ENCODE measurements around the gene AADACL3.

The AADACL3 gene

GRCh38 chr1:12709696-12710095 is 6.2 kb upstream of the AADACL3 start:
- no peak for DNase-seq (ENCODE audit: low spot score)
- peaks cover 0 to 2% of the 10 kb centered on the region in 2 donors for H3K9me3 ChIP-seq (replicated peaks in 1 of 2; ENCODE audit: control insufficient read depth in 2 of 2, insufficient read depth in 1 of 2, low read depth in 1 of 2, low read length in 2 of 2)
- H4K8ac ChIP-seq (ENCODE audit: low read depth, low read length) = no peak overlapping the region
- no peak overlapping the region for H2BK120ac ChIP-seq (ENCODE audit: low read depth, low read length)
- no peak overlapping the region for H2BK5ac ChIP-seq (ENCODE audit: low read length)
- H4K91ac ChIP-seq (ENCODE audit: low read depth, low read length, poor library complexity) = no peak overlapping the region
- H3K23ac ChIP-seq (ENCODE audit: low read depth, low read length, poor library complexity) = no peak overlapping the region
- whole genome bisulfite sequencing, 2 donors (ENCODE audit: extremely low coverage in 2 of 2, insufficient read length in 2 of 2, insufficient replicate concordance in 1 of 2) = no CpG with 5 or more reads among the region's 3 CpGs
- H3K4ac ChIP-seq (ENCODE audit: low read length) = no peak overlapping the region
- no peaks in the 10 kb centered on the region for H3K4me1 ChIP-seq (ENCODE audit: control insufficient read depth in 2 of 2, insufficient read depth in 1 of 2, low read depth in 1 of 2, low read length in 2 of 2)
- no peak overlapping the region for H3K27ac ChIP-seq (replicated peaks; ENCODE audit: low read length)
- no peak overlapping the region for H2BK12ac ChIP-seq (ENCODE audit: low read length)
- H2BK15ac ChIP-seq (ENCODE audit: low read length) = no peak overlapping the region
- H3K9ac ChIP-seq (ENCODE audit: low read depth, low read length, poor library complexity) = no peak overlapping the region
- no peak overlapping the region for H3K4me2 ChIP-seq (ENCODE audit: insufficient read depth, low read length, poor library complexity, severe bottlenecking)
- no peak overlapping the region for H3K4me3 ChIP-seq (ENCODE audit: low read length in 2 of 2)
- H3K79me1 ChIP-seq (ENCODE audit: low read depth, low read length) = no peaks in the 10 kb centered on the region
- no peaks in the 10 kb centered on the region for H3K36me3 ChIP-seq (replicated peaks in 1 of 2; ENCODE audit: control insufficient read depth in 2 of 2, insufficient read depth in 2 of 2, low read length in 2 of 2)
- H3K18ac ChIP-seq (ENCODE audit: low read length) = no peak overlapping the region
- H3K14ac ChIP-seq (ENCODE audit: low read length) = no peak overlapping the region
- no peak overlapping the region for H2AFZ ChIP-seq (ENCODE audit: low read length)
- peaks cover 0 to 6% (median 0%) of the 10 kb centered on the region in 3 experiments for H3K27me3 ChIP-seq (ENCODE audit: control insufficient read depth in 3 of 3, insufficient read depth in 3 of 3, low read depth in 1 of 3, low read length in 3 of 3)
- no peak overlapping the region for H2AK5ac ChIP-seq (ENCODE audit: low read depth, low read length)

GRCh38 chr1:12711536-12711935 is 4.4 kb upstream of the AADACL3 start:
- Histone ChIP-seq H4K91ac (ENCODE audit: low read depth, low read length, poor library complexity) (no peak overlapping the region), H3K27ac (replicated peaks; ENCODE audit: low read length) (no peak overlapping the region), H3K4ac (ENCODE audit: low read length) (no peak overlapping the region), H2BK15ac (ENCODE audit: low read length) (no peak overlapping the region), H3K14ac (ENCODE audit: low read length) (no peak overlapping the region), H3K18ac (ENCODE audit: low read length) (no peak overlapping the region), H3K4me1 (ENCODE audit: control insufficient read depth in 2 of 2, insufficient read depth in 1 of 2, low read depth in 1 of 2, low read length in 2 of 2) (peaks cover 0 to 2% of the 10 kb centered on the region in 2 donors), H3K9me3 (replicated peaks in 1 of 2; ENCODE audit: control insufficient read depth in 2 of 2, insufficient read depth in 1 of 2, low read depth in 1 of 2, low read length in 2 of 2) (peaks cover 0 to 2% of the 10 kb centered on the region in 2 donors), H3K9ac (ENCODE audit: low read depth, low read length, poor library complexity) (no peak overlapping the region), H2BK5ac (ENCODE audit: low read length) (no peak overlapping the region), H2AFZ (ENCODE audit: low read length) (no peak overlapping the region), H3K4me2 (ENCODE audit: insufficient read depth, low read length, poor library complexity, severe bottlenecking) (no peak overlapping the region), H3K79me1 (ENCODE audit: low read depth, low read length) (no peaks in the 10 kb centered on the region), H3K4me3 (ENCODE audit: low read length in 2 of 2) (no peak overlapping the region), H3K23ac (ENCODE audit: low read depth, low read length, poor library complexity) (no peak overlapping the region), H2AK5ac (ENCODE audit: low read depth, low read length) (no peak overlapping the region), H3K36me3 (replicated peaks in 1 of 2; ENCODE audit: control insufficient read depth in 2 of 2, insufficient read depth in 2 of 2, low read length in 2 of 2) (no peaks in the 10 kb centered on the region), H4K8ac (ENCODE audit: low read depth, low read length) (no peak overlapping the region), H2BK120ac (ENCODE audit: low read depth, low read length) (no peak overlapping the region), H2BK12ac (ENCODE audit: low read length) (no peak overlapping the region), H3K27me3 (ENCODE audit: control insufficient read depth in 3 of 3, insufficient read depth in 3 of 3, low read depth in 1 of 3, low read length in 3 of 3) (peaks cover 0 to 7% (median 0%) of the 10 kb centered on the region in 3 experiments)
- no peak for DNase-seq (ENCODE audit: low spot score)
- no CpG with 5 or more reads among the region's 3 CpGs for WGBS, 2 donors (ENCODE audit: extremely low coverage in 2 of 2, insufficient read length in 2 of 2, insufficient replicate concordance in 1 of 2)

DNA sequence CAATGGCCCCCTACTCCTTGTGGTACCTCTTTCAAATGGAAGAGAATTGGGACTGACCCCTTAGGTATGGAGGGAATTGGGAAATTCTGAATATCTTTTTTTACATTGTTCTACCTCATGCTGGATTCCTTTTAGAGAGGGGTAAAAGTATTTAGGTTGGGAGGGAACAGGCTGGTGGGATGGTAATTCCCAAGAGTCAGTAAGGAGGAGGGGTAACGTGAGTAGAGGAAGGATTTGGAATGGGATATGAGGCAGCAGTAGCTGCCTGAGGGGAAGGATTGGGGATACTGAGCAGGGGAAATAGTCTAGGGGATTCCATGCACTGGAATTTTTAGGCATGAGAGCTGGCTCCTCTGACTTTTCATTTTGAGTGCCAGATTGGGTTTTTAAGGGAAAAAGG is 3.8 kb upstream of the AADACL3 start:
- no peak for DNase-seq (ENCODE audit: low spot score)
- no peak overlapping the region for H3K27ac ChIP-seq (replicated peaks; ENCODE audit: low read length)
- H3K4ac ChIP-seq (ENCODE audit: low read length) = no peak overlapping the region
- no peak overlapping the region for H3K4me2 ChIP-seq (ENCODE audit: insufficient read depth, low read length, poor library complexity, severe bottlenecking)
- no peaks in the 10 kb centered on the region for H3K36me3 ChIP-seq (replicated peaks in 1 of 2; ENCODE audit: control insufficient read depth in 2 of 2, insufficient read depth in 2 of 2, low read length in 2 of 2)
- H3K23ac ChIP-seq (ENCODE audit: low read depth, low read length, poor library complexity) = no peak overlapping the region
- no peak overlapping the region for H3K9ac ChIP-seq (ENCODE audit: low read depth, low read length, poor library complexity)
- no peaks in the 10 kb centered on the region for H3K79me1 ChIP-seq (ENCODE audit: low read depth, low read length)
- no peak overlapping the region for H3K14ac ChIP-seq (ENCODE audit: low read length)
- H2BK5ac ChIP-seq (ENCODE audit: low read length) = no peak overlapping the region
- peaks cover 0 to 7% (median 0%) of the 10 kb centered on the region in 3 experiments for H3K27me3 ChIP-seq (ENCODE audit: control insufficient read depth in 3 of 3, insufficient read depth in 3 of 3, low read depth in 1 of 3, low read length in 3 of 3)
- no peak overlapping the region for H3K4me3 ChIP-seq (ENCODE audit: low read length in 2 of 2)
- H3K9me3 ChIP-seq (replicated peaks in 1 of 2; ENCODE audit: control insufficient read depth in 2 of 2, insufficient read depth in 1 of 2, low read depth in 1 of 2, low read length in 2 of 2) = peaks cover 0 to 2% of the 10 kb centered on the region in 2 donors
- H2BK12ac ChIP-seq (ENCODE audit: low read length) = no peak overlapping the region
- WGBS, 2 donors (ENCODE audit: extremely low coverage in 2 of 2, insufficient read length in 2 of 2, insufficient replicate concordance in 1 of 2) = no CpG with 5 or more reads among the region's 1 CpG
- H2AK5ac ChIP-seq (ENCODE audit: low read depth, low read length) = no peak overlapping the region
- H4K91ac ChIP-seq (ENCODE audit: low read depth, low read length, poor library complexity) = no peak overlapping the region
- H3K4me1 ChIP-seq (ENCODE audit: control insufficient read depth in 2 of 2, insufficient read depth in 1 of 2, low read depth in 1 of 2, low read length in 2 of 2) = peaks cover 0 to 2% of the 10 kb centered on the region in 2 donors
- no peak overlapping the region for H3K18ac ChIP-seq (ENCODE audit: low read length)
- no peak overlapping the region for H4K8ac ChIP-seq (ENCODE audit: low read depth, low read length)
- H2BK120ac ChIP-seq (ENCODE audit: low read depth, low read length) = no peak overlapping the region
- H2BK15ac ChIP-seq (ENCODE audit: low read length) = no peak overlapping the region
- no peak overlapping the region for H2AFZ ChIP-seq (ENCODE audit: low read length)

- peaks cover 0 to 11% (median 0%) of the 10 kb centered on the region in 3 experiments for H3K27me3 ChIP-seq (ENCODE audit: control insufficient read depth in 3 of 3, insufficient read depth in 3 of 3, low read depth in 1 of 3, low read length in 3 of 3)
- H2BK12ac ChIP-seq (ENCODE audit: low read length) = no peak overlapping the region
- no peak overlapping the region for H3K4me2 ChIP-seq (ENCODE audit: insufficient read depth, low read length, poor library complexity, severe bottlenecking)
- no peak overlapping the region for H3K27ac ChIP-seq (replicated peaks; ENCODE audit: low read length)
- H3K4me3 ChIP-seq (ENCODE audit: low read length in 2 of 2) = no peak overlapping the region
- H2AFZ ChIP-seq (ENCODE audit: low read length) = no peak overlapping the region
- H3K79me1 ChIP-seq (ENCODE audit: low read depth, low read length) = no peaks in the 10 kb centered on the region
- no peak overlapping the region for H2BK120ac ChIP-seq (ENCODE audit: low read depth, low read length)
- no CpG with 5 or more reads among the region's 8 CpGs for WGBS, 2 donors (ENCODE audit: extremely low coverage in 2 of 2, insufficient read length in 2 of 2, insufficient replicate concordance in 1 of 2)
- H2AK5ac ChIP-seq (ENCODE audit: low read depth, low read length) = no peak overlapping the region
- no peak overlapping the region for H2BK5ac ChIP-seq (ENCODE audit: low read length)
- no peak for DNase-seq (ENCODE audit: low spot score)
- no peak overlapping the region for H3K14ac ChIP-seq (ENCODE audit: low read length)
- no peak overlapping the region for H3K9ac ChIP-seq (ENCODE audit: low read depth, low read length, poor library complexity)
- no peaks in the 10 kb centered on the region for H3K36me3 ChIP-seq (replicated peaks in 1 of 2; ENCODE audit: control insufficient read depth in 2 of 2, insufficient read depth in 2 of 2, low read length in 2 of 2)
- no peak overlapping the region for H3K18ac ChIP-seq (ENCODE audit: low read length)
- peaks cover 0 to 2% of the 10 kb centered on the region in 2 donors for H3K9me3 ChIP-seq (replicated peaks in 1 of 2; ENCODE audit: control insufficient read depth in 2 of 2, insufficient read depth in 1 of 2, low read depth in 1 of 2, low read length in 2 of 2)
- H4K8ac ChIP-seq (ENCODE audit: low read depth, low read length) = no peak overlapping the region
- no peak overlapping the region for H2BK15ac ChIP-seq (ENCODE audit: low read length)
- H3K4me1 ChIP-seq (ENCODE audit: control insufficient read depth in 2 of 2, insufficient read depth in 1 of 2, low read depth in 1 of 2, low read length in 2 of 2) = peaks cover 0 to 4% of the 10 kb centered on the region in 2 donors
- no peak overlapping the region for H4K91ac ChIP-seq (ENCODE audit: low read depth, low read length, poor library complexity)
- no peak overlapping the region for H3K4ac ChIP-seq (ENCODE audit: low read length)
- no peak overlapping the region for H3K23ac ChIP-seq (ENCODE audit: low read depth, low read length, poor library complexity)
These were observed 3.0 kb upstream of the AADACL3 start for GRCh38 chr1:12712929-12713328.

Data from neuronal stem cell (in vitro differentiated cells).